Ovary (tissue), 9 donors: Measurements from ENCODE around the gene LAMA2. TPM values are rescaled to one million over a fixed set of nuclear protein-coding genes. Genes with fewer than 3 reads are reported as not detected.

ENCODE experiments used
- DNase-seq, 5 donors: peaks; one replicate each; pipeline ENCODE4 v3.0.0-alpha.2; 2019 to 2020
- H3K27ac ChIP-seq, 2 donors: fragments of 200-600 bp; one replicate each; pipeline versions ENCODE4 v1.5.1 to v1.8.0; 2019 to 2022
- H3K27me3 ChIP-seq: fragments of 200-600 bp; one replicate; pipeline ENCODE4 v1.8.0; 2022
- H3K36me3 ChIP-seq: fragments of 200-600 bp; sonication (generic); one replicate; pipeline ENCODE4 v1.5.1; 2019
- H3K4me1 ChIP-seq: one replicate; pipeline ENCODE4 v1.8.1; 2013; ENCODE audit warnings: mild to moderate bottlenecking, moderate library complexity; ENCODE audit not compliant: insufficient read depth
- H3K4me3 ChIP-seq: fragments of 200-600 bp; sonication (generic); one replicate; pipeline ENCODE4 v1.5.1; 2017
- H3K9me3 ChIP-seq, 2 donors: fragments of 200-600 bp in 1 of 2; sonication (generic) in 1 of 2; one replicate each; pipeline versions ENCODE4 v1.5.1 to v1.8.1; 2013 to 2019; ENCODE audit warnings: mild to moderate bottlenecking in 1 of 2, moderate library complexity in 1 of 2
- CTCF ChIP-seq, 3 donors: fragments of 450-650 bp in 2 of 3; fragments of 200-600 bp in 1 of 3; IDR thresholded peaks; one replicate each; pipeline versions ENCODE4 v1.5.1 to v1.8.0; 2016 to 2022; ENCODE audit warnings: antibody characterized with exemption in 3 of 3, mild to moderate bottlenecking in 1 of 3
- EP300 ChIP-seq: sonication (generic); formaldehyde crosslinking; IDR thresholded peaks from one replicate; pipeline ENCODE4 v1.6.1; 2017; ENCODE audit warnings: antibody characterized with exemption
- POLR2A ChIP-seq: fragments of 450-650 bp; IDR thresholded peaks from one replicate; pipeline ENCODE4 v1.6.1; 2017; ENCODE audit warnings: antibody characterized with exemption, mild to moderate bottlenecking, moderate library complexity
- WGBS, 3 donors: extraction: QIAGEN DNeasy Blood & Tissue Kit in 1 of 3; methylation state at CpG; one replicate each; pipeline versions ENCODE4 v1.1.5 to v1.1.7; 2013 to 2017; 5-methylcytosine and 5-hydroxymethylcytosine counted together
- intact Hi-C, 4 donors: fragments of 100-400 bp; cut with DNase I; formaldehyde crosslinking; loops; one replicate each; pipeline versions ENCODE4 v1.11.0 to v1.15.1; 2022 to 2023
- polyA plus RNA-seq, 2 donors: library from polyadenylated mRNA; stranded (reverse); fragments of 200-250 nt in 1 of 2; fragments of 350-450 nt in 1 of 2; fragmentation: Illumina TruSeq in 1 of 2; extraction: RNeasy Lipid Tissue Mini Kit (QIAGEN cat#74804) in 1 of 2; gene quantifications; one replicate each; pipeline ENCODE4 v1.2.3, GENCODE V29; 2013 to 2014
- total RNA-seq, 7 donors: library from RNA; depleted of rRNA in 2 of 7; stranded (reverse); fragments of >200 nt in 2 of 7; fragmentation: NEBNext Ultra II Directional in 3 of 7; extraction: Animal tissue kit (Norgen Biotek cat#: 25700) in 3 of 7; gene quantifications; one replicate each; pipeline versions ENCODE4 v1.1.0 to v1.2.4, GENCODE V29; 2016 to 2023
- donor health status: DM: no; HTN: no; CAD: no; lungs with moderate emphysema.
- donor health status: DM: no; HTN: no; CAD: no.
- donor health status: Bipolar disorder and iron deficiency.
- donor health status: DM: yes; HTN: yes; CAD: no.
- donor health status: DM: no; HTN: no; CAD: no.
- donor health status: DM: yes; HTN: yes; CAD: no.

Gene LAMA2
- total and polyA plus RNA-seq, 9 donors, result 42.5 to 226 (median 121) TPM

GRCh38 chr6:129513471-129513870 lies 630.5 kb downstream of the LAMA2 start:
- no peak overlapping the region for H3K27ac ChIP-seq
- no peaks in the 10 kb centered on the region for H3K9me3 ChIP-seq
- TF ChIP-seq CTCF (IDR thresholded peaks at IDR 0.05) (no peak), POLR2A (no peak), EP300 (no peak)
- intact Hi-C loops, result no loop called here
- H3K36me3 ChIP-seq, result no peaks in the 10 kb centered on the region
- H3K4me1 ChIP-seq, result no peaks in the 10 kb centered on the region
- WGBS, 3 donors, result 60 to 81% (median 80%) methylated on average over 3 of the region's 3 CpGs
- H3K27me3 ChIP-seq, result no peaks in the 10 kb centered on the region
- no peak for DNase-seq
- H3K4me3 ChIP-seq, result no peak overlapping the region

- no peaks in the 10 kb centered on the region for H3K4me1 ChIP-seq
- TF ChIP-seq CTCF (IDR thresholded peaks at IDR 0.05) (no peak), POLR2A (no peak), EP300 (no peak)
- WGBS, 3 donors, result 76 to 84% (median 77%) methylated on average over 2 of the region's 2 CpGs
- H3K27ac ChIP-seq, result no peak overlapping the region
- H3K36me3 ChIP-seq, result no peaks in the 10 kb centered on the region
- intact Hi-C loops, result no loop called here
- no peaks in the 10 kb centered on the region for H3K9me3 ChIP-seq
- DNase-seq, result no peak
- H3K27me3 ChIP-seq, result no peaks in the 10 kb centered on the region
- H3K4me3 ChIP-seq, result no peak overlapping the region
Observed at GRCh38 chr6:129515004-129515403, 632.1 kb downstream of the LAMA2 start.

GRCh38 chr6:129516005-129516404 lies 633.1 kb downstream of the LAMA2 start:
- H3K4me3 ChIP-seq, result no peak overlapping the region
- H3K27ac ChIP-seq, result no peak overlapping the region
- no peaks in the 10 kb centered on the region for H3K27me3 ChIP-seq
- H3K4me1 ChIP-seq, result no peaks in the 10 kb centered on the region
- H3K36me3 ChIP-seq, result no peaks in the 10 kb centered on the region
- DNase-seq, result no peak
- TF ChIP-seq EP300 (no peak), POLR2A (no peak)
- no peaks in the 10 kb centered on the region for H3K9me3 ChIP-seq
- intact Hi-C loops, result no loop called here
- 83 to 90% (median 90%) methylated on average over 3 of the region's 3 CpGs for WGBS, 3 donors

GRCh38 chr6:129516787-129517186 lies 633.8 kb downstream of the LAMA2 start:
- Histone ChIP-seq H3K36me3 (no peaks in the 10 kb centered on the region), H3K27ac (no peak overlapping the region), H3K27me3 (no peaks in the 10 kb centered on the region), H3K9me3 (no peaks in the 10 kb centered on the region), H3K4me1 (no peaks in the 10 kb centered on the region), H3K4me3 (no peak overlapping the region)
- no peak for DNase-seq
- intact Hi-C loops, result no loop called here
- 68 to 87% (median 73%) methylated on average over 1 of the region's 1 CpG for WGBS, 3 donors
- TF ChIP-seq CTCF (IDR thresholded peaks at IDR 0.05), result no peak
- TF ChIP-seq EP300, result no peak
- TF ChIP-seq POLR2A, result no peak

GRCh38 chr6:129517288-129517687 lies 634.4 kb downstream of the LAMA2 start:
- 34 to 49% (median 47%) methylated on average over 2 of the region's 2 CpGs for WGBS, 3 donors
- DNase-seq, result no peak
- Histone ChIP-seq H3K9me3 (no peaks in the 10 kb centered on the region), H3K27me3 (no peaks in the 10 kb centered on the region), H3K4me1 (no peaks in the 10 kb centered on the region), H3K27ac (no peak overlapping the region), H3K4me3 (no peak overlapping the region), H3K36me3 (no peaks in the 10 kb centered on the region)
- intact Hi-C loops, result no loop called here
- TF ChIP-seq CTCF (IDR thresholded peaks at IDR 0.05) (no peak), POLR2A (no peak)
